ENCODE measurements around the gene ATP6V0E1. TPM values are rescaled to one million over a fixed set of nuclear protein-coding genes. Genes with fewer than 3 reads are reported as not detected.

Gene ATP6V0E1
- total RNA-seq, 4 donors from 2014 or later: 174 to 267 (median 238) TPM

DNA sequence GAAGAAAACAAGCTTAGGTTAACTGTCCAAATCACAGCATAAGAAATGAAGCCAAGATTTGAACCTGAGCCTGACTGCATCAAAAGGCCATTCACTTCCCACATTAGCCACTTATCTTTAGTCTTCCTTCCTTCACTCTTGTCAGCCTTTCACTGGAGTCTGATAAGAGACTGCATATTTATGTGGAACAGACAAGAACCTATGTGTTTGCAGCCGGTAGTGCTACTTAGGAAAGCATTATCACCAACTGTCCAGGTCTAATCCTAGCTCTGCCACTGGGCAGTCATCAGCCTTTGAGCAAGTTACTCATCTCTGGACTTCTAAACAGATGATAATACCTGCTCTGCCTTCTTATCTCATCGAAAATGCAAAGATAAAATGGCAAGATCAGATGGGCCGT is 12.1 kb upstream of the ATP6V0E1 start:
- ATAC-seq (ENCODE audit: low FRiP score) (no peak), DNase-seq (ENCODE audit: low spot score) (no peak)
- no peak for TF ChIP-seq CTCF (IDR thresholded peaks at IDR 0.05)

GRCh38 chr5:172972552-172972951 is 11.0 kb upstream of the ATP6V0E1 start:
- no peak for ATAC-seq (ENCODE audit: low FRiP score)

DNA sequence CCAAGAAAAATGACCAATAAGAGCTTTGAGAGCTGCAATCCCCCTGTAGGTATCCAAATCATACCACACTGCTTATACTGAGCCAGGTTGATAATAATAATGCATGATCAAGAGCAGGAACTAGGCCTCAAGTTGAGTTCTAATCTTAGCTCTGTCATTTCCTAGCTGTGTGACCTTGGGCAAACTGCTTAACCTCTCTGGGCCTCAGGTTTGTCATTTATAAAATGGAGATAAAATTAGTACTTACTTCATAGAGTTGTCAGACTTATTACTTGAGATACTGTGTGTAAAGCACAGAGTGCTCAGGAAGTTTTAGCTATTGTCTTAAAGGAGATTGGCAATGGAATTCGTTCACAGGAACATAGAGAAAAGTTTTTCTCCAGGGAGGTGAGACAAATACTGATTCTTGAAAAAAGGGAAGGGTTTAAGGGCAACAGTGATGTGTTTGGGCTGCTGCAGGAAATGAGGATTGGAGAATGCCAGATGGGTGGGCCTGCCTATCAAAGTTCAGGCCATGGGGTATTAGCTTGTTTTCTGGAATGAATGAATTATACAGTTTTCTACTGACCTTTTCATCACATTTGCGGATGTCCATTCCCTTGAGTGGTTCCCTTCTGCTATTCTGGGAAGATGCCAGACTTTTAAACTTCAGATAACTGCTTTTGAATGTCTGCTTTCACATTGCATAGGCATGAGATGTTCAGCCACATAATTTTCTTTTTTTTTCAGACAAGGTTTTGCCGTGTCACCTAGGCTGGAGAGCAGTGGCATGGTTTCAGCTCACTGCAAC is 10.2 kb upstream of the ATP6V0E1 start:
- no peak for ATAC-seq (ENCODE audit: low FRiP score)
- TF ChIP-seq CTCF (IDR thresholded peaks at IDR 0.05): no peak
- DNase-seq (ENCODE audit: low spot score): no peak

More at GRCh38 chr5:172972552-172972951, 11.0 kb upstream of the ATP6V0E1 start:
- TF ChIP-seq CTCF (IDR thresholded peaks at IDR 0.05): no peak
- DNase-seq (ENCODE audit: low spot score): no peak

DNA sequence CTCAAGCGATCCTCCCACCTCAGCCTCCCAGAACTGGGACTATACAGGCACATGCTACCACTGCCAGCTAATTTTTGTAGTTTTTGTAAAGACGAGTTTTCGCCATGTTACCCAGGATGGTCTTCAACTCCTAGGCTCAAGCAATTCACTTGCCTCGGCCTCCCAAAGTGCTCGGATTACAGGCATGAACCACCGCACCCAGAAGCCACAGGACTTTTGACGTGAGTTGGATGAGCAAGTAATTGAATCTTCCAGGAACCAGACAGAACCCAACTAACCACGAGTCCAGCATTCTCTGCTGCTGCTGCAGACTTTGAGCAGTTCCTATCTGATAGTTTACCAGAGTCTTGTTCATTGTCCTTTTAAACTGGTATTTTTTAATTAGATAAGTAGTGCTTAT is 9.6 kb upstream of the ATP6V0E1 start:
- DNase-seq (ENCODE audit: low spot score): no peak
- TF ChIP-seq CTCF (IDR thresholded peaks at IDR 0.05): no peak
- no peak for ATAC-seq (ENCODE audit: low FRiP score)

DNA sequence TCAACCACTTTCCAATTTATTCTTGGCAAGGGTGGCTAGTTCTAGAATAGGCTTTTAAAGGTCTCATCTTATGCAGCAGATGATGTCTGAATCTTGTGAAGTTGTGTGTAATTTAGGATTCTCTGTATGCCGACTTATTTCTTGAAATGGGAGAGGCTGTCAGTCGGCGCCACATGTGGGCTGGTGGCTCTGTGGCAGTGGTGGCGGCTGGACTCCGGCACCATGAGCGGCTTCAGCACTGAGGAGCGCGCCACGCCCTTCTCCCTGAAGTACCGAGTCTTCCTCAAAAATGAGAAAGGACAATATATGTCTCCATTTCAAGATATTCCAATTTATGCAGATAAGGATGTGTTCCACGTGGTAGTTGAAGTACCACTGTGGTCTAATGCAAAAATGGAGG is 8.3 kb upstream of the ATP6V0E1 start:
- ATAC-seq (ENCODE audit: low FRiP score): no peak
- DNase-seq (ENCODE audit: low spot score): no peak
- no peak for TF ChIP-seq CTCF (IDR thresholded peaks at IDR 0.05)

DNA sequence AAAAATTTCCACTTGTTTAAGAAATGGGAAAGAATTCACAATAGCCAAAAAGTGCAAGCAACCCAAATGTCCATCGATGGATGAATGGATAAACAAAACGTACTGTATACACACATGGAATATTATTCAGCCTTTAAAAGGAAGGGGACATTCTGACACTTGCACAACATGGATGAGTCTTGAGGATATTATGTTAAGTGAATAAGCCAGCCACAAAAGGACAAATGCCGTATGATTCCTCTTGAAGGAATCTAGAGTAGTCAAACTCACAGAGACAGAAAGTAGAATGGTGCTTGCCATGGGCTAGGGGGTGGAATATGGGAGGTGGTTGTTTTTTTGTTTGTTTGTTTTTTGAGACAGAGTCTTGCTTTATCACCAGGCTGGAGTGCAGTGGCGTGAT is 3.8 kb upstream of the ATP6V0E1 start:
- DNase-seq (ENCODE audit: low spot score): no peak
- TF ChIP-seq CTCF (IDR thresholded peaks at IDR 0.05): no peak
- ATAC-seq (ENCODE audit: low FRiP score): no peak

- DNase-seq (ENCODE audit: low spot score) (no peak), ATAC-seq (ENCODE audit: low FRiP score) (no peak)
- no peak for TF ChIP-seq CTCF (IDR thresholded peaks at IDR 0.05)
Observed at GRCh38 chr5:172981931-172982330, 1.6 kb upstream of the ATP6V0E1 start.
